HG03139 (cell line): ENCODE results near the gene NRXN2.

Source experiments
- ATAC-seq: cut with Tn5 transposase; IDR thresholded peaks from one replicate; pipeline ENCODE4 v1.9.1; 2021; ENCODE audit not compliant: unreplicated experiment

Gene NRXN2

GRCh38 chr11:64594159-64594939 is 128.6 kb downstream of the NRXN2 start:
- no peak for ATAC-seq

- no peak for ATAC-seq
These were observed 129.6 kb downstream of the NRXN2 start for GRCh38 chr11:64593156-64594105.

GRCh38 chr11:64592656-64593055 is 130.3 kb downstream of the NRXN2 start:
- no peak for ATAC-seq

- no peak for ATAC-seq
These were observed 130.8 kb downstream of the NRXN2 start for GRCh38 chr11:64592234-64592615.

GRCh38 chr11:64591257-64592233 is 131.5 kb downstream of the NRXN2 start:
- no peak for ATAC-seq

- ATAC-seq = no peak
These were observed 132.2 kb downstream of the NRXN2 start, which contains the start of gene SLC22A12 for GRCh38 chr11:64590763-64591221. SLC22A12 (plus strand) TSS chr11:64591220; CDS start chr11:64591557, 337 bp downstream.

GRCh38 chr11:64588701-64589100 is 134.3 kb downstream of the NRXN2 start:
- no peak for ATAC-seq

GRCh38 chr11:64586366-64586765 is 136.6 kb downstream of the NRXN2 start:
- ATAC-seq = no peak

- ATAC-seq = no peak
These were observed 137.8 kb downstream of the NRXN2 start for GRCh38 chr11:64585150-64585549.

- no peak for ATAC-seq
These were observed 139.4 kb downstream of the NRXN2 start for GRCh38 chr11:64583296-64584262.

GRCh38 chr11:64582885-64583284 is 140.1 kb downstream of the NRXN2 start:
- ATAC-seq = no peak

GRCh38 chr11:64581057-64581523 is 141.9 kb downstream of the NRXN2 start:
- no peak for ATAC-seq

GRCh38 chr11:64580412-64580811 is 142.6 kb downstream of the NRXN2 start:
- no peak for ATAC-seq

- no peak for ATAC-seq
These were observed 145.8 kb downstream of the NRXN2 start for GRCh38 chr11:64577202-64577601.

GRCh38 chr11:64572143-64572542 is 150.9 kb downstream of the NRXN2 start:
- ATAC-seq = no peak

- no peak for ATAC-seq
These were observed 151.4 kb downstream of the NRXN2 start for GRCh38 chr11:64571410-64572091.

GRCh38 chr11:64571050-64571409 is 152.0 kb downstream of the NRXN2 start:
- no peak for ATAC-seq

- ATAC-seq = no peak
These were observed 152.7 kb downstream of the NRXN2 start for GRCh38 chr11:64570341-64570740.
